Erythroblast (primary cell): ENCODE measurements around the gene DPH2.

Experiments
- GATA1 ChIP-seq: IDR thresholded peaks from 2 replicates; pipeline ENCODE4 v1.6.1; 2011; ENCODE audit warnings: low read depth, mild to moderate bottlenecking, control low read depth, low read length, moderate library complexity
- POLR2A ChIP-seq: IDR thresholded peaks from 2 replicates; pipeline ENCODE4 v1.6.1; 2011; ENCODE audit warnings: mild to moderate bottlenecking, low read length

- TF ChIP-seq POLR2A: no peak
- no peak for TF ChIP-seq GATA1
These were observed 36.9 kb upstream of the DPH2 start for GRCh38 chr1:43932786-43933385.
